ENCODE data around the gene S100A6.
A peak's percentile ranks its signal among the peaks of the same experiment; 100 is the strongest.

S100A6 gene

GRCh38 chr1:153560241-153560640, 24.4 kb upstream of the S100A6 start:
- H3K36me3 Mint-ChIP-seq (ENCODE audit: low read depth) = no peaks in the 10 kb centered on the region
- no peak for TF ChIP-seq CTCF (IDR thresholded peaks at IDR 0.05)
- no peak overlapping the region for H3K27ac Mint-ChIP-seq
- H3K27me3 Mint-ChIP-seq (ENCODE audit: low read depth, poor library complexity) = peaks cover 5% of the 10 kb centered on the region
- DNase-seq = no peak
- H3K4me3 Mint-ChIP-seq = no peak overlapping the region
- H3K9me3 Mint-ChIP-seq = no peaks in the 10 kb centered on the region
- peaks cover 18% of the 10 kb centered on the region for H3K4me1 Mint-ChIP-seq

GRCh38 chr1:153557877-153558276, 22.1 kb upstream of the S100A6 start:
- no peak overlapping the region for H3K27ac Mint-ChIP-seq
- peaks cover 18% of the 10 kb centered on the region for H3K4me1 Mint-ChIP-seq
- no peaks in the 10 kb centered on the region for H3K9me3 Mint-ChIP-seq
- DNase-seq = no peak
- H3K4me3 Mint-ChIP-seq = no peak overlapping the region
- no peak for TF ChIP-seq CTCF (IDR thresholded peaks at IDR 0.05)
- H3K27me3 Mint-ChIP-seq (ENCODE audit: low read depth, poor library complexity) = peaks cover 8% of the 10 kb centered on the region
- H3K36me3 Mint-ChIP-seq (ENCODE audit: low read depth) = no peaks in the 10 kb centered on the region

- Mint-ChIP-seq H3K27ac (no peak overlapping the region), H3K4me1 (peaks cover 26% of the 10 kb centered on the region), H3K27me3 (ENCODE audit: low read depth, poor library complexity) (peaks cover 8% of the 10 kb centered on the region), H3K4me3 (no peak overlapping the region), H3K36me3 (ENCODE audit: low read depth) (no peaks in the 10 kb centered on the region), H3K9me3 (no peaks in the 10 kb centered on the region)
- TF ChIP-seq CTCF (IDR thresholded peaks at IDR 0.05) = no peak
- DNase-seq = no peak
These were observed 20.6 kb upstream of the S100A6 start for GRCh38 chr1:153556348-153556747.

GRCh38 chr1:153553830-153554541, 18.2 kb upstream of the S100A6 start:
- no peaks in the 10 kb centered on the region for H3K9me3 Mint-ChIP-seq
- no peak for TF ChIP-seq CTCF (IDR thresholded peaks at IDR 0.05)
- no peaks in the 10 kb centered on the region for H3K36me3 Mint-ChIP-seq (ENCODE audit: low read depth)
- H3K27ac Mint-ChIP-seq = peak overlapping the region; percentile 95
- H3K27me3 Mint-ChIP-seq (ENCODE audit: low read depth, poor library complexity) = peaks cover 6% of the 10 kb centered on the region
- DNase-seq = no peak
- peaks cover 49% of the 10 kb centered on the region for H3K4me1 Mint-ChIP-seq
- no peak overlapping the region for H3K4me3 Mint-ChIP-seq

GRCh38 chr1:153553096-153553495, 17.3 kb upstream of the S100A6 start:
- TF ChIP-seq CTCF (IDR thresholded peaks at IDR 0.05) = no peak
- Mint-ChIP-seq H3K4me3 (no peak overlapping the region), H3K27ac (no peak overlapping the region), H3K27me3 (ENCODE audit: low read depth, poor library complexity) (peaks cover 6% of the 10 kb centered on the region), H3K9me3 (no peaks in the 10 kb centered on the region), H3K36me3 (ENCODE audit: low read depth) (no peaks in the 10 kb centered on the region), H3K4me1 (peaks cover 58% of the 10 kb centered on the region)
- no peak for DNase-seq

- H3K4me1 Mint-ChIP-seq = peaks cover 66% of the 10 kb centered on the region
- peaks cover 3% of the 10 kb centered on the region for H3K27me3 Mint-ChIP-seq (ENCODE audit: low read depth, poor library complexity)
These were observed 16.5 kb upstream of the S100A6 start for GRCh38 chr1:153552335-153552734.

More at GRCh38 chr1:153552335-153552734, 16.5 kb upstream of the S100A6 start:
- no peak overlapping the region for H3K4me3 Mint-ChIP-seq
- H3K36me3 Mint-ChIP-seq (ENCODE audit: low read depth) = no peaks in the 10 kb centered on the region
- no peaks in the 10 kb centered on the region for H3K9me3 Mint-ChIP-seq
- no peak overlapping the region for H3K27ac Mint-ChIP-seq
- DNase-seq = no peak
- no peak for TF ChIP-seq CTCF (IDR thresholded peaks at IDR 0.05)
